Uterus (tissue), 2 donors: Measurements from ENCODE around the gene CREBZF.

Experiments
- POLR2A ChIP-seq, 2 donors: fragments of 450-650 bp; IDR thresholded peaks; one replicate each; pipeline ENCODE4 v1.6.1; 2016; ENCODE audit warnings: antibody characterized with exemption in 2 of 2, mild to moderate bottlenecking in 1 of 2, moderate library complexity in 1 of 2
- TF ChIP-seq, protein P1 (sequence below), 4 experiments: fragments of 200-600 bp in 2 of 4; fragments of 450-650 bp in 2 of 4; sonication (generic) in 2 of 4; IDR thresholded peaks; one replicate each; pipeline ENCODE4 v1.5.1; 2016 to 2019; ENCODE audit warnings: antibody characterized with exemption in 4 of 4, mild to moderate bottlenecking in 2 of 4, moderate library complexity in 1 of 4

DNA sequence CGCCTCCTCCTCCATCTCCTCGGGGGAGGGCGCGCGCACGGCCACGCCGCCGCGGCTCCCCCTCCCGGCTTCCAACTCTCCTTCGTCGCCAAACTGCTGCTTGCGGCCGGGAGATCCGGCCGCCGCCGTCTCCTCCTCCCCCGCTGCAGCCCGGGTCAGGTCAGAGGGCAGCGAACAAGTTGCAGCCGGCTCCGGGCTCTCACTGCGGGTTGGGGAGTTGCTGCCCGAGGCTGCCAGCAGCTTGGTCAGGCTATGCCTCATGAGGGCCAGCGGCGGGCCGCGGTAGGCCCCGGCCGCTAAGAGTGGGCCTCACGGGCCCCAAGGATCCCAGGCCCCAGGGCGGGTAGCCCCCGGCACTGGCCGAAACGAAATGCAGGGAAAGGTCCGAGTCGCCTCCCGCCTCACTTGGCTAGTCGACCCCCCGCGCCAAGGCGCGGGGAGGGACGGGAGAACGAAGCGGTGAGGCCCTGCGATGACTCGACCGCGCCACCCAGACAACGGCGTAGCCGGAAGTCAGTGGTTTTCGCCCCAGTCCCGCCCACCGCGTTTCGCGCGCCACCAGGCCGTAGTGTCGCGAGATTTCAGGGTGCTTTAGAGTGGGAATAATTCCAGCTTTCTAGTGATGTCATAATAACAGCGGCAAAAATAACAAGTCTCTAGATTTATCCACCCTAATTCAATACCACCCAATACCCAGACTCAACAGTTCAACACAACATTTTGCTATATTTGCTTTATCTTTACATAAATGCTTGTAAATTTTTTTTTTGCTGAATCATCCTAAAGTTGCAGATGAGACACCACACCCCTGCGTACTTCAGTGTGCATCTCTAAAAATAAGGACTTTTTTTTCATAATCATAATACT lies at the start of gene CREBZF:
- TF ChIP-seq, protein P1, sequence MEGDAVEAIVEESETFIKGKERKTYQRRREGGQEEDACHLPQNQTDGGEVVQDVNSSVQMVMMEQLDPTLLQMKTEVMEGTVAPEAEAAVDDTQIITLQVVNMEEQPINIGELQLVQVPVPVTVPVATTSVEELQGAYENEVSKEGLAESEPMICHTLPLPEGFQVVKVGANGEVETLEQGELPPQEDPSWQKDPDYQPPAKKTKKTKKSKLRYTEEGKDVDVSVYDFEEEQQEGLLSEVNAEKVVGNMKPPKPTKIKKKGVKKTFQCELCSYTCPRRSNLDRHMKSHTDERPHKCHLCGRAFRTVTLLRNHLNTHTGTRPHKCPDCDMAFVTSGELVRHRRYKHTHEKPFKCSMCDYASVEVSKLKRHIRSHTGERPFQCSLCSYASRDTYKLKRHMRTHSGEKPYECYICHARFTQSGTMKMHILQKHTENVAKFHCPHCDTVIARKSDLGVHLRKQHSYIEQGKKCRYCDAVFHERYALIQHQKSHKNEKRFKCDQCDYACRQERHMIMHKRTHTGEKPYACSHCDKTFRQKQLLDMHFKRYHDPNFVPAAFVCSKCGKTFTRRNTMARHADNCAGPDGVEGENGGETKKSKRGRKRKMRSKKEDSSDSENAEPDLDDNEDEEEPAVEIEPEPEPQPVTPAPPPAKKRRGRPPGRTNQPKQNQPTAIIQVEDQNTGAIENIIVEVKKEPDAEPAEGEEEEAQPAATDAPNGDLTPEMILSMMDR (IDR thresholded peaks at IDR 0.05), result peak in 1 of 4 experiments; percentile 44
- TF ChIP-seq POLR2A (IDR thresholded peaks at IDR 0.05), result peak; percentile 92 to 99
